ENCODE measurements around the gene EPB41L4A.

DNA sequence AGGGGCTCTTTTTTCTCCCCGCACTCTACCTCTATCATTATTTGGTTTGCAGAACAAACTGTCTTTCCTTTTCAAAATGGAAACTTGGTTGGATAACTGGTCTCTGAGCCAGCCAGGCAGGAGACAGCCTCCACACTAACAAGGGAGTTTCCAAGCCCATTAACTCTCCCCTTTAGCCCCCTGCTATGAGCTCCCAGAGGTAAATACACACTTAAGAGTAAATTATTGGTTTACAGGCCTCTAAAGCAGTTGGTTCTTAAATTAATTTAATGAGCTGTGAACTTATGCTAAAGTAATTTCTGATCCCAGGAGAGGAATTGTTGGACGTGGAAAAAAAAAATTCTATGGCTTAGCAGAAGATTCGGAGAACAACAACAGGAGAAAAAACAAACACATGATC lies 30.3 kb downstream of the EPB41L4A start:
- no peak for TF ChIP-seq EZH2phosphoT487 (IDR thresholded peaks at IDR 0.05; ENCODE audit: insufficient read depth, low read depth)
- TF ChIP-seq EZH2 (IDR thresholded peaks at IDR 0.05; ENCODE audit: insufficient read depth, poor library complexity, severe bottlenecking): no peak

Measured in GM23248 (cell line).